Spleen (tissue), 11 donors: Measurements from ENCODE around the gene AFDN. TPM values are rescaled to one million over a fixed set of nuclear protein-coding genes. Genes with fewer than 3 reads are reported as not detected.

Source experiments
- DNase-seq: peaks from one replicate; pipeline ENCODE4 v3.0.0-alpha.2; 2020
- H3K27ac ChIP-seq, 8 donors: fragments of 200-600 bp; sonication (generic) in 7 of 8; 1 replicate in 4 of 8; 2 replicates in 4 of 8; pipeline versions ENCODE4 v1.5.0 to v1.8.0; 2016 to 2021; ENCODE audit warnings: inconsistent platforms in 4 of 8, mild to moderate bottlenecking in 4 of 8, moderate library complexity in 1 of 8
- H3K27me3 ChIP-seq, 7 donors: fragments of 200-600 bp; sonication (generic) in 6 of 7; replicated peaks in 1 of 7; 1 replicate in 4 of 7; 2 replicates in 3 of 7; pipeline versions ENCODE4 v1.5.0 to v1.8.0; 2016 to 2021; ENCODE audit warnings: inconsistent platforms in 3 of 7, mild to moderate bottlenecking in 1 of 7
- H3K36me3 ChIP-seq, 6 donors: fragments of 200-600 bp; sonication (generic) in 5 of 6; 1 replicate in 4 of 6; 2 replicates in 2 of 6; pipeline versions ENCODE4 v1.5.0 to v1.8.0; 2016 to 2021; ENCODE audit warnings: inconsistent platforms in 2 of 6
- H3K4me1 ChIP-seq, 6 donors: fragments of 200-600 bp; sonication (generic) in 5 of 6; 1 replicate in 3 of 6; 2 replicates in 3 of 6; pipeline versions ENCODE4 v1.5.0 to v1.8.0; 2016 to 2021; ENCODE audit warnings: inconsistent platforms in 3 of 6
- H3K4me3 ChIP-seq, 8 donors: fragments of 200-600 bp; sonication (generic) in 7 of 8; 1 replicate in 4 of 8; 2 replicates in 4 of 8; pipeline versions ENCODE4 v1.5.0 to v1.8.0; 2016 to 2021; ENCODE audit warnings: inconsistent platforms in 4 of 8, mild to moderate bottlenecking in 4 of 8, moderate library complexity in 2 of 8
- H3K9me3 ChIP-seq, 8 donors: fragments of 200-600 bp; sonication (generic) in 7 of 8; 1 replicate in 4 of 8; 2 replicates in 4 of 8; pipeline versions ENCODE4 v1.5.0 to v1.8.0; 2016 to 2021; ENCODE audit warnings: inconsistent platforms in 4 of 8
- CTCF ChIP-seq, 11 experiments: fragments of 200-600 bp in 7 of 11; fragments of 450-650 bp in 4 of 11; sonication (generic) in 4 of 11; IDR thresholded peaks in 8 of 11; conservative IDR thresholded peaks in 3 of 11; 1 replicate in 7 of 11; 2 replicates in 4 of 11; pipeline versions ENCODE4 v1.4.0 to v1.8.0; 2016 to 2021; ENCODE audit warnings: antibody characterized with exemption in 11 of 11, inconsistent platforms in 4 of 11, mild to moderate bottlenecking in 1 of 11
- POLR2A ChIP-seq, 3 donors: fragments of 450-650 bp; IDR thresholded peaks; one replicate each; pipeline ENCODE4 v1.5.1; 2017; ENCODE audit warnings: antibody characterized with exemption in 3 of 3, mild to moderate bottlenecking in 1 of 3
- POLR2AphosphoS5 ChIP-seq, 3 donors: sonication (generic); formaldehyde crosslinking; IDR thresholded peaks; one replicate each; pipeline ENCODE4 v1.5.1; 2017; ENCODE audit warnings: antibody characterized with exemption in 3 of 3
- WGBS, 5 donors: extraction: QIAGEN DNeasy Blood & Tissue Kit in 3 of 5; methylation state at CpG; one replicate each; pipeline versions ENCODE4 v1.1.5 to v1.1.7; 2013 to 2018; 5-methylcytosine and 5-hydroxymethylcytosine counted together
- intact Hi-C: fragments of 100-400 bp; cut with DNase I; formaldehyde crosslinking; loops from one replicate; pipeline ENCODE4 v1.15.0; 2023; ENCODE audit warnings: low total_unique reads
- polyA plus RNA-seq, 3 donors: library from polyadenylated mRNA; stranded (reverse); fragments of 200-250 nt; gene quantifications; one replicate each; pipeline ENCODE4 v1.2.1, GENCODE V29; 2013
- total RNA-seq, 7 donors: library from RNA; depleted of rRNA in 3 of 7; stranded (reverse); fragments of >200 nt in 3 of 7; fragmentation: NEBNext Ultra II Directional in 4 of 7; extraction: Animal tissue kit (Norgen Biotek cat#: 25700) in 4 of 7; gene quantifications; one replicate each; pipeline versions ENCODE4 v1.1.0 to v1.2.1, GENCODE V29; 2016 to 2021
- donor health status: healthy with polysubstance abuse.
- donor health status: DM: no; HTN: no; CAD: no; lungs with moderate emphysema.
- donor health status: DM: no; HTN: no; CAD: no.
- donor health status: Bipolar disorder and iron deficiency.
- donor health status: healthy.
- donor health status: DM: no; HTN: no; CAD: no.
- donor health status: DM: yes; HTN: yes; CAD: no.

Gene AFDN
- total and polyA plus RNA-seq, 10 donors = 7.4 to 148 (median 102) TPM

- intact Hi-C loops = no loop called here
- TF ChIP-seq POLR2A (IDR thresholded peaks at IDR 0.05) (no peak), CTCF (IDR thresholded peaks at IDR 0.05 in 8 of 11, conservative IDR thresholded peaks at IDR 0.05 in 3 of 11) (no peak), POLR2AphosphoS5 (IDR thresholded peaks at IDR 0.05) (no peak)
- Histone ChIP-seq H3K27ac (no peak overlapping the region), H3K27me3 (no peaks in the 10 kb centered on the region), H3K9me3 (no peaks in the 10 kb centered on the region), H3K4me3 (no peak overlapping the region), H3K4me1 (no peaks in the 10 kb centered on the region), H3K36me3 (peaks cover 0 to 45% (median 2%) of the 10 kb centered on the region in 6 donors)
- 85 to 92% (median 90%) methylated on average over 2 of the region's 2 CpGs for WGBS, 5 donors
- no peak for DNase-seq
These were observed 109.3 kb downstream of the AFDN start for GRCh38 chr6:167936051-167936450.

- Histone ChIP-seq H3K36me3 (peaks cover 0 to 33% (median 2%) of the 10 kb centered on the region in 6 donors), H3K9me3 (no peaks in the 10 kb centered on the region), H3K4me3 (no peak overlapping the region), H3K27me3 (no peaks in the 10 kb centered on the region), H3K4me1 (no peaks in the 10 kb centered on the region), H3K27ac (no peak overlapping the region)
- DNase-seq = no peak
- intact Hi-C loops = no loop called here
- TF ChIP-seq CTCF (IDR thresholded peaks at IDR 0.05 in 8 of 11, conservative IDR thresholded peaks at IDR 0.05 in 3 of 11) (no peak), POLR2AphosphoS5 (IDR thresholded peaks at IDR 0.05) (no peak), POLR2A (IDR thresholded peaks at IDR 0.05) (no peak)
- WGBS, 5 donors = 86 to 100% (median 94%) methylated on average over 2 of the region's 2 CpGs
These were observed 110.6 kb downstream of the AFDN start for GRCh38 chr6:167937301-167937700.

- Histone ChIP-seq H3K36me3 (peaks cover 0 to 30% (median 3%) of the 10 kb centered on the region in 6 donors), H3K9me3 (no peaks in the 10 kb centered on the region), H3K4me3 (no peak overlapping the region), H3K27ac (no peak overlapping the region), H3K4me1 (no peaks in the 10 kb centered on the region), H3K27me3 (no peaks in the 10 kb centered on the region)
- no peak for TF ChIP-seq POLR2A (IDR thresholded peaks at IDR 0.05)
- TF ChIP-seq CTCF (IDR thresholded peaks at IDR 0.05 in 8 of 11, conservative IDR thresholded peaks at IDR 0.05 in 3 of 11) = no peak
- no peak for TF ChIP-seq POLR2AphosphoS5 (IDR thresholded peaks at IDR 0.05)
- intact Hi-C loops = no loop called here
- no peak for DNase-seq
- 50 to 64% (median 57%) methylated on average over 5 of the region's 5 CpGs for whole genome bisulfite sequencing, 5 donors
These were observed 111.5 kb downstream of the AFDN start for GRCh38 chr6:167937948-167938911.

GRCh38 chr6:167941822-167942221 lies 115.1 kb downstream of the AFDN start:
- 82 to 95% (median 87%) methylated on average over 3 of the region's 3 CpGs for WGBS, 5 donors
- H3K27me3 ChIP-seq = no peaks in the 10 kb centered on the region
- H3K27ac ChIP-seq = no peak overlapping the region
- H3K4me1 ChIP-seq = no peaks in the 10 kb centered on the region
- intact Hi-C loops = no loop called here
- no peak for DNase-seq
- peaks cover 0 to 46% (median 18%) of the 10 kb centered on the region in 6 donors for H3K36me3 ChIP-seq
- H3K4me3 ChIP-seq = no peak overlapping the region
- no peaks in the 10 kb centered on the region for H3K9me3 ChIP-seq
- TF ChIP-seq POLR2A (IDR thresholded peaks at IDR 0.05) (no peak), POLR2AphosphoS5 (IDR thresholded peaks at IDR 0.05) (no peak), CTCF (IDR thresholded peaks at IDR 0.05 in 8 of 11, conservative IDR thresholded peaks at IDR 0.05 in 3 of 11) (no peak)
